ENCODE results near the gene DAP.
"Not testable (repeated sequence)": the region's sequence is repeated elsewhere in the genome, so short reads cannot be mapped to it uniquely, and the experiment has no call there.

The DAP gene

GRCh38 chr5:10789726-10790125 lies 28.7 kb upstream of the DAP start:
- Histone ChIP-seq H3K4me3 (no peak overlapping the region), H3K27ac (0 out of 22 replicates have a peak overlapping the region, but pooled peaks of 1 of the 11 experiments have one; percentile 10), H3K4me1 (peaks cover 5 to 57% (median 14%) of the 10 kb centered on the region in 10 experiments; a peak in 17 of 20 replicates), H3K27me3 (no peaks in the 10 kb centered on the region), H3K9ac (no peak overlapping the region), H4K20me1 (no peaks in the 10 kb centered on the region), H3K4me2 (no peak overlapping the region), H3K9me3 (replicated peaks in 1 of 11) (peaks cover 0 to 13% (median 0%) of the 10 kb centered on the region in 11 experiments; a peak in 3 of 22 replicates), H3K36me3 (no peaks in the 10 kb centered on the region)
- TF ChIP-seq Cebpa-rat (IDR thresholded peaks at IDR 0.05) = no peak

- Histone ChIP-seq H3K4me1 (peaks cover 5 to 50% (median 12%) of the 10 kb centered on the region in 10 experiments; a peak in 17 of 20 replicates), H3K9me3 (replicated peaks in 1 of 11) (peaks cover 0 to 9% (median 0%) of the 10 kb centered on the region in 11 experiments; a peak in 1 of 22 replicates), H3K9ac (no peak overlapping the region), H3K27me3 (no peaks in the 10 kb centered on the region), H3K36me3 (no peaks in the 10 kb centered on the region), H3K4me3 (no peak overlapping the region), H3K27ac (no peak overlapping the region), H3K4me2 (no peak overlapping the region), H4K20me1 (no peaks in the 10 kb centered on the region)
- TF ChIP-seq Cebpa-rat (IDR thresholded peaks at IDR 0.05) = no peak
Observed at GRCh38 chr5:10789021-10789420, 28.0 kb upstream of the DAP start.

DNA sequence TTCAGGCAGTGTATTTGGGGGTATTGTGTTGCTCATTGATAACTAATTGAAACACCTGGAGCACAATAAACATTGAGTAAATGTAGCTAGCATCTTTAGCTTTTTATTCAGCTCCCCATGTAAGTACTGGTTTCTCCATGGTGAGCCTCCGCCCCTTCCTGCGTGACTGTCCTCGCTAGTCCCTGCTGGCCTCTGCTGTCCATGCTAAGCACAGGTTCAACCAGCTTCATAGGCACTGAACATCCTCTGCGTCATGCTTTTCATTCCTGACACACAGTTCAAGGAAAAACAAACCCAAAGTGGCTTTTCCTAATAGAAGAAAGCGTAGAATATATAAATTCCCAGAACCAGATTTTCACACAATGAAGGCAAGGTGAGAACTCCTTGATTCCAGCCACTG lies 27.3 kb upstream of the DAP start:
- Histone ChIP-seq H3K36me3 (no peaks in the 10 kb centered on the region), H3K4me2 (no peak overlapping the region), H3K9me3 (replicated peaks in 1 of 11) (peaks cover 0 to 9% (median 0%) of the 10 kb centered on the region in 11 experiments; a peak in 1 of 22 replicates), H3K27ac (no peak overlapping the region), H3K27me3 (no peaks in the 10 kb centered on the region), H4K20me1 (no peaks in the 10 kb centered on the region), H3K4me1 (peaks cover 2 to 44% (median 11%) of the 10 kb centered on the region in 10 experiments; a peak in 17 of 20 replicates), H3K4me3 (no peak overlapping the region), H3K9ac (no peak overlapping the region)
- TF ChIP-seq Cebpa-rat (IDR thresholded peaks at IDR 0.05) = no peak

DNA sequence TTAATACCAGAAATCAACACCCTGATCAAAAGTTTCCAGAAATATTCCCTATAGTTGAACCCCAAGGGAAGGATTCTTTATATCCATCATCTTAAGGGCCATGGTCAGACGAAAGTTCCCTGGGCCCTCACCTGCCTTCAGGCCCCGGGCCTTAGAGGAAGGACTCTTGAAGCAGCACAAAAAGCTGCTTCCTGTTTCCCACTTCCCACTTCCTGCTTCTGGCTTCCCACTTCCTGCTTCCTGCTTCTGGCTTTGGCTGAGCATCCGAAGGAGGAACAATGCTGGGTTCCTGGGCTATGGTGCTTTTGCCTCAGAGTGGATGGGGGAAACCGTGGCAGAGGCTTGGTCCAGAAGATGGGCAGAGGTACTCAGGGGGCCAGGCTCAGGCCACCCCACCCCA lies 25.8 kb upstream of the DAP start:
- Histone ChIP-seq H3K9me3 (replicated peaks in 1 of 11) (peaks cover 0 to 6% (median 0%) of the 10 kb centered on the region in 11 experiments; a peak in 1 of 22 replicates), H3K27me3 (no peaks in the 10 kb centered on the region), H3K27ac (peak overlapping the region in 1 of 11 experiments; percentile 23; a peak in 2 of 22 replicates), H3K4me3 (no peak overlapping the region), H3K4me2 (peak overlapping the region in 8 of 11 experiments; percentile 33 to 72 (median 54); a peak in 12 of 22 replicates), H3K9ac (no peak overlapping the region), H3K4me1 (peaks cover 0 to 30% (median 5%) of the 10 kb centered on the region in 10 experiments; a peak in 13 of 20 replicates), H4K20me1 (no peaks in the 10 kb centered on the region), H3K36me3 (no peaks in the 10 kb centered on the region)
- TF ChIP-seq Cebpa-rat (IDR thresholded peaks at IDR 0.05) = no peak

- H3K9ac ChIP-seq, H3K4me1 ChIP-seq, H3K4me2 ChIP-seq, H3K4me3 ChIP-seq, H3K36me3 ChIP-seq, H3K27ac ChIP-seq, H3K27me3 ChIP-seq, H4K20me1 ChIP-seq: not testable (repeated sequence)
- peaks cover 0 to 18% (median 13%) of the 10 kb centered on the region in 11 experiments; a peak in 15 of 22 replicates for H3K9me3 ChIP-seq (replicated peaks in 1 of 11)
Observed at GRCh38 chr5:10780208-10780607, 19.2 kb upstream of the DAP start.

DNA sequence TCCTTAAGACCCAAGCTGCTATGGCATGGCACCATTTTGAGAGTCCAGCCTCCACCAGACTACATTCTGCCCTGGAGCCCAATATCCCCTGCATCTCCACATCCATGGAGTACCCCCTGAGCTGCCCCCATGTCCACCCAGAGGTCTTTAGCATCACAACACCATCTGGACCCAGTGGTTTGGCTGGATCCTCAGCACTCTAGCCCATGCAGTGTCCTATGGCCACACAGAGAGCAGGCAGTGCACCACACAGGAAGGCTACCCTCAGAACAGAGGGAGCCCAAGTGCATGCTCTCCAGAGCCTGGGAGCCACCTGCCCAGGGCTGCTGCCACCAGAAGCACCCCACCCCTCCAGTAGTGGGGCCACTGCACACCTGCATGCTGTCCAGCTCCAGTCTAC lies 18.6 kb upstream of the DAP start:
- Histone ChIP-seq H3K4me1 (peaks cover 0 to 3% (median 0%) of the 10 kb centered on the region in 10 experiments; a peak in 2 of 20 replicates), H3K27ac (no peak overlapping the region), H3K27me3 (no peaks in the 10 kb centered on the region), H3K4me2 (no peak overlapping the region), H3K9me3 (replicated peaks in 1 of 11) (peaks cover 0 to 18% (median 13%) of the 10 kb centered on the region in 11 experiments; a peak in 15 of 22 replicates), H3K9ac (no peak overlapping the region), H4K20me1 (no peaks in the 10 kb centered on the region), H3K4me3 (no peak overlapping the region), H3K36me3 (no peaks in the 10 kb centered on the region)
- TF ChIP-seq Cebpa-rat (IDR thresholded peaks at IDR 0.05) = no peak

GRCh38 chr5:10778179-10778910 lies 17.3 kb upstream of the DAP start:
- peaks cover 0 to 18% (median 13%) of the 10 kb centered on the region in 11 experiments; a peak in 15 of 22 replicates for H3K9me3 ChIP-seq (replicated peaks in 1 of 11)
- no peak overlapping the region for H3K27ac ChIP-seq
- H3K4me1 ChIP-seq = peaks cover 0 to 3% (median 0%) of the 10 kb centered on the region in 10 experiments; a peak in 2 of 20 replicates
- H3K4me2 ChIP-seq = no peak overlapping the region
- H4K20me1 ChIP-seq = no peaks in the 10 kb centered on the region
- no peaks in the 10 kb centered on the region for H3K27me3 ChIP-seq
- no peak overlapping the region for H3K9ac ChIP-seq
- H3K36me3 ChIP-seq = no peaks in the 10 kb centered on the region
- no peak for TF ChIP-seq Cebpa-rat (IDR thresholded peaks at IDR 0.05)
- no peak overlapping the region for H3K4me3 ChIP-seq

- peaks cover 0 to 18% (median 13%) of the 10 kb centered on the region in 11 experiments; a peak in 15 of 22 replicates for H3K9me3 ChIP-seq (replicated peaks in 1 of 11)
- H3K4me1 ChIP-seq = no peaks in the 10 kb centered on the region
- no peak overlapping the region for H3K4me2 ChIP-seq
- no peak overlapping the region for H3K27ac ChIP-seq
- no peak for TF ChIP-seq Cebpa-rat (IDR thresholded peaks at IDR 0.05)
- no peaks in the 10 kb centered on the region for H3K27me3 ChIP-seq
- no peak overlapping the region for H3K4me3 ChIP-seq
- H3K36me3 ChIP-seq = no peaks in the 10 kb centered on the region
- no peak overlapping the region for H3K9ac ChIP-seq
- H4K20me1 ChIP-seq = no peaks in the 10 kb centered on the region
Observed at GRCh38 chr5:10775646-10776045, 14.6 kb upstream of the DAP start.

GRCh38 chr5:10772901-10773585 lies 12.0 kb upstream of the DAP start:
- no peaks in the 10 kb centered on the region for H4K20me1 ChIP-seq
- no peaks in the 10 kb centered on the region for H3K36me3 ChIP-seq
- no peak overlapping the region for H3K9ac ChIP-seq
- H3K27me3 ChIP-seq = no peaks in the 10 kb centered on the region
- no peak overlapping the region for H3K27ac ChIP-seq
- no peak overlapping the region for H3K4me3 ChIP-seq
- H3K4me2 ChIP-seq = no peak overlapping the region
- H3K4me1 ChIP-seq = peaks cover 0 to 8% (median 0%) of the 10 kb centered on the region in 10 experiments; a peak in 6 of 20 replicates
- no peak for TF ChIP-seq Cebpa-rat (IDR thresholded peaks at IDR 0.05)
- no peaks in the 10 kb centered on the region for H3K9me3 ChIP-seq (replicated peaks in 1 of 11)

Measured in BLaER1 treated with 17β-estradiol and CSF1 and Interleukin-3, amounts not matched to agents 10 nM and 100 nM (cell line).